GM21528 (cell line): Measurements from ENCODE around the gene HK1.

Experiments
- ATAC-seq: cut with Tn5 transposase; IDR thresholded peaks from one replicate; pipeline ENCODE4 v1.9.1; 2021; ENCODE audit warnings: mild to moderate bottlenecking, moderate library complexity; ENCODE audit not compliant: unreplicated experiment, low FRiP score

HK1 gene

GRCh38 chr10:69414036-69415018 lies 136.0 kb downstream of the HK1 start:
- ATAC-seq = no peak

- no peak for ATAC-seq
Observed at GRCh38 chr10:69415049-69415448, 136.8 kb downstream of the HK1 start.

GRCh38 chr10:69415951-69416350 lies 137.7 kb downstream of the HK1 start:
- no peak for ATAC-seq

GRCh38 chr10:69416695-69417094 lies 138.4 kb downstream of the HK1 start, which contains the start of gene TACR2:
Gene TACR2, minus strand, starts transcription at chr10:69416918. Its CDS starts 595 bp downstream, at chr10:69416323.
- ATAC-seq = no peak

DNA sequence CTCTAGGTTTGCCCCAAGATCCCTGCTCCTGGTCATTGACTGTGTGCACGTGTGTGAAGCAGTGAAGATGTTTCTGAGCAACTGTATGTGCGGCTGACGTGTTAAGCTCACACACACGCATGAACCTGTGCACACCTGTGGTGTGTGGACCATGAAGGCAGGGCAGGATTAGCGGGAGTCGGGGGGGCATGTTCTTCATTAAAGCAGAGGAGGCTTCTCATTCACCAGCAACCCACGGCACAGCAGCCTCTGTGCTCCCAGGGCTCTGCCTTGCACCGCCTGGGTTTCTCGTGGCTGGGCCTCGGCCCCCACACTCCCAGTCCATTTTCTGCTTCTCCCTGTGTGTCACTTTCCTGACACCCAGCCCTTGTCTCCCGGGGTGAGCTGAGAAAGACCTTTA lies 139.2 kb downstream of the HK1 start:
- no peak for ATAC-seq

- ATAC-seq = no peak
Observed at GRCh38 chr10:69418052-69418752, 139.9 kb downstream of the HK1 start.

GRCh38 chr10:69419096-69419743 lies 140.9 kb downstream of the HK1 start:
- ATAC-seq = no peak

- ATAC-seq = no peak
Observed at GRCh38 chr10:69419744-69420126, 141.4 kb downstream of the HK1 start.

GRCh38 chr10:69421611-69422308 lies 143.5 kb downstream of the HK1 start:
- ATAC-seq = no peak

- ATAC-seq = no peak
Observed at GRCh38 chr10:69422676-69423075, 144.4 kb downstream of the HK1 start.

DNA sequence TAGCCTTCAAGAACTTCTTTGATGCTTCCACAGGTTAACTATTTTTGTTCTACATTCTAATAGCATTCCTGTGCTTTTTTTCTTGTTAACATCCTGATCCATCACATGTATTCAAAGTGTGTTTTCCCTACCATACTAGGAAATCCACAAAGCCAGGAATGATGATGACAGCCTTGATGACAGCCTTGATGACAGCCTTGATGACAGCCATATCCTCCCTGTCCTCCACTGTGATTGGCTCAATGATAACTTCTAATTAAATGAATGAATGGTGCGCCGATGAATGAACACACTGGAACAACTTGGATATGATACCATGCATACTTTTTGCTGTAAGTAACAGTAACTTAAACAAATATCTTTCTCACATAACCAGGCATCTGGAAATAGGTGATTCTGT lies 146.7 kb downstream of the HK1 start:
- ATAC-seq = no peak

GRCh38 chr10:69425511-69426298 lies 147.4 kb downstream of the HK1 start:
- no peak for ATAC-seq

DNA sequence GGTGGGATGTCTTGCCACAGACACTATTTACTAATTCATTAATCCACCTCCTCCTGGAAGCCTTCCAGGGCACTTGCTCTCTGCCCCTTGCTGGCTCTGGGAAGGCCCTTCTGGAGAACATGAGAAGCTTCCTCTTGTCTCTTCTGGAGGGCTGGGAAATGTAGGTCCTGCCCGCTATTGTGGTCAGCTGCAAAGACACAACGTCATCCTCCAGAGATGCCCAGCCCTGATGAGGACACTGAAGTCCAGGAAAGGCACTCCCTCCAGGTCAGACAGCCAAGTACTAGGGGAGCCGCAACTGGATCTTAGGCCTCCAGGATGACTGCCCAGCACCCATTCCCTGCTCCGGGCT lies 148.1 kb downstream of the HK1 start:
- no peak for ATAC-seq

GRCh38 chr10:69428165-69428564 lies 149.9 kb downstream of the HK1 start:
- no peak for ATAC-seq

GRCh38 chr10:69434169-69434568 lies 155.9 kb downstream of the HK1 start:
- no peak for ATAC-seq

DNA sequence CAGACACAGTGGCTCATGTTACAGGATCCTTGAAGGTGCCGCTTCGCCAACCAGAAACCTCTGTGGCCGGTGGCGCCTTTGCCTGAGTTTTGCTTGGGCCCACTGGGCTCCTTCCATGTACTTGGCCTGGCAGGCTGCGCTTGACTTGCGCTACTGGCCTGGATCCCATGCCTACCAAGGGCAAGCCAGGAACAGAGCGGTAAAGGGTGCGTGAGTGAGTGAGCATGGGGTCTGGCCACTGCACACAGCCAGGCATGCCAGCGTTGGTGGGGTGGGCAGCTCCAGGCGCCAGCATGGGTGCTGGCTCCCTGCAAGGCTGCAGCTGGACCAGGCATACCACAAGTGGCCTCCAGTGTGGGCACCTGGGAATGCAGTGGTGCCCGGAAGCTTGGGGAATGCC lies 156.6 kb downstream of the HK1 start:
- no peak for ATAC-seq

DNA sequence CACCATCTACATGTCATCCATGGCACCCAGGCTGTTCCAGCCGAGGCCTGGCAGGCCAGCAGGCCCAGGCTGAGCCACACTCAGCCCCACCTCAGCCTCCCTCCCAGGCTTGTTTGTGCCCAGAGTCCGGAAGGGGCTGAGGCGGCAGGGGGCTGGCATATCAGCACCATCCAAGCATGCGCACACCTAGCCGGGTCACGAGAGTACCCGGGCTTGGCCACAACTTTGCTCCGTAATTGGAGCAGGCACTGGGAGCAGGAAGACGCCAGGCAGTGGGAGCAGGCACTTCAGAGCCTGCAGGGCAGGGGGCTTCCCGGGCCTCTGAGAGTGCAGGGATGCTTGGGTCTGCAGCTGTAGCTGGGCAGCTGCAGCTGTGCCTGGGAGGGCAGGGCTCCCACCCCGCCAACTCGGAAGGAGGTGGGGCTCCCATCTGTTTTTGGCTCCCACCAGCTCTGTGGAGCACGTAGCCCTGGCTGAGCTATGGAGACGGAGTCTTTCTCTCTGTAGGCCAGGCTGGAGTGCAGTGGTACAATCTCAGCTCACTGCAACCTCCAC lies 157.7 kb downstream of the HK1 start:
- ATAC-seq = no peak

GRCh38 chr10:69437321-69438259 lies 159.3 kb downstream of the HK1 start:
- no peak for ATAC-seq
